Middle frontal gyrus (tissue), 1 donor: ENCODE data around the gene ZFYVE9.

Experiments
- DNase-seq: peaks from one replicate; pipeline ENCODE4 v3.0.0-alpha.2; 2015; ENCODE audit warnings: low spot score; ENCODE audit errors: extremely low spot score

Gene ZFYVE9

DNA sequence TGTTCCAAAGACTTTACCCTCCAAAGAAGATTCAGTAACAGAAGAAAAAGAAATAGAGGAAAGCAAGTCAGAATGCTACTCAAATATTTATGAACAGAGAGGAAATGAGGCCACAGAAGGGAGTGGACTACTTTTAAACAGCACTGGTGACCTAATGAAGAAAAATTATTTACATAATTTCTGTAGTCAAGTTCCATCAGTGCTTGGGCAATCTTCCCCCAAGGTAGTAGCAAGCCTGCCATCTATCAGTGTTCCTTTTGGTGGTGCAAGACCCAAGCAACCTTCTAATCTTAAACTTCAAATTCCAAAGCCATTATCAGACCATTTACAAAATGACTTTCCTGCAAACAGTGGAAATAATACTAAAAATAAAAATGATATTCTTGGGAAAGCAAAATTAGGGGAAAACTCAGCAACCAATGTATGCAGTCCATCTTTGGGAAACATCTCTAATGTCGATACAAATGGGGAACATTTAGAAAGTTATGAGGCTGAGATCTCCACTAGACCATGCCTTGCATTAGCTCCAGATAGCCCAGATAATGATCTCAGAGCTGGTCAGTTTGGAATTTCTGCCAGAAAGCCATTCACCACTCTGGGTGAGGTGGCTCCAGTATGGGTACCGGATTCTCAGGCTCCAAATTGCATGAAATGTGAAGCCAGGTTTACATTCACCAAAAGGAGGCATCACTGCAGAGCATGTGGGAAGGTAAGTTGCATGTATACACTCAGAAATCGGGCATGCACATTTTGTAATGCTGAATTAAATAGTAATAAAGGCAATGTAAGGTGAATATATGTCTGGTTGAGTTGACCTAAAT lies 97.2 kb downstream of the ZFYVE9 start:
- DNase-seq: no peak

DNA sequence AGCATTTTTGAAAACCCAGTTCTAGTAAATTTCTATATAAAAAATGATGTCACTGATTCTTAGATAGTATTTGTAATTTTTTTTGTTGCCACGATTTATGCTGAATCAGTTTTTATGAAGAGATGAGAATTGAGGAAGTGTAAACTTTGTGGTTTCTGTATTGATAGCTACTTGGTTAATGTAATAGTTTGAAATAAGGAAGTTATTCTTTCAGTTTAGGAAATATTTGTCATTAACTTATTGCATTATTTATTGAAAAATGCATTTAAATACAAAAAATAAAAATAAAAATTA lies 97.8 kb downstream of the ZFYVE9 start:
- no peak for DNase-seq

DNA sequence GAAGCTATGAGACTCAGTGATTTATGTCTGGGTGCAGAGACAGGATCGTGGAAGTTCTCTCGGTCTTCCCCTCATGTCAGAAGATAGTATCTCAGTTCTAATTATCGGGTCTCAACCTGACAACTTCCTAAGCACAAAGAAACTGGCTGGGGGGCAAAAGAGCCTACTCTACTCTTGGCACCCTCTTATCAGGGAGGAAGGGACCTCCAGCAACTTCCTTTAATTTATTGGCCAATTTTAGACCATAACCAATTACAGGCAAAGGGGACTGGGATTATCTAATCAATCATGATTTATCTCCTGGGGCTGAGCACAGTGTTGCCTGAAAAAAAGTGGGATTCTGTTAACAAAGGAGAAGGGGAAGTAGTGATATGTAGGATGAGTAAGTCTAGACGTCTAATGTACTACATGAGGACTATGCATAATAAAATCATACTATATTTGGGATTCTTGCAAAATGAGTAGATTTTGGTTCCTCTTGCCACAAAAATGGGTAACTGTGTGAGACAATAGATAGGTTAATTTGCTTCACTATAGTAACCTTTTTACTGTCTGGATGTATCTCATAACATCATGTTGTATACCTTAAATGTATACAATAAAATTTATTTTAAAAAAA lies 98.8 kb downstream of the ZFYVE9 start:
- no peak for DNase-seq

DNA sequence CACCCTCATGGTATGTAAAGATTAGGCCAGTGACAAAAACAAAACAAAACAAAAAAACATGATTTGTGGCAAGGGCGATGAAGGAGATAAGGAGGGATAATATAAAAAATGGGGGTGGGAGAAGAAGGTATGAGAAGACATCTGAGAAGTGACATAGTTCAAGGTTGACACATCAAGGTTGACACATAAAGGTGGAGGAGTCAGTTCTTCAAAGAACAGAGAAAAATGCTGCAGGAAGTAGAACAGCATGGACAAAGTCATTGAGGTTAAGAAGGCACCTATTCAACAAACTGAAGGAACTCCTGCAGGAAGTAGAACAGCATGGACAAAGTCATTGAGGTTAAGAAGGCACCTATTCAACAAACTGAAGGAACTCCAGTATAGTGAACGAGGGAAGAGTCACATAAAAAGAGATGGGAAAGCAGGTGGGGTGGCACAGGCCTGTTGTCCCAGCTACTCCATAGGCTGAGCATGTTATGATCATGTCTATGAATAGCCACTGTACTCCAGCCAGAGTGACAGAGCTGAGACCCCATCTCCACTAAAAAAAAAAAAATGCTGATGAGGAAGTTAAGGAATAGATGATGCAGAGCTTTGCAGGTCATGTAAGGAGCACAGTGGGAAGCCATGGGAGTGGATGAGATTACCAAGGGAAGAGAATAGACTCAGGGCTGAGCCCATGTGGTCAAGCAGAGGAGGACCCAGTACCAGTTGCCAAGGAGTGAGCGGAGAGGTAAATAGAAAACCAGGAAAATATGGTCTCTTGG lies 101.5 kb downstream of the ZFYVE9 start:
- DNase-seq: no peak

DNA sequence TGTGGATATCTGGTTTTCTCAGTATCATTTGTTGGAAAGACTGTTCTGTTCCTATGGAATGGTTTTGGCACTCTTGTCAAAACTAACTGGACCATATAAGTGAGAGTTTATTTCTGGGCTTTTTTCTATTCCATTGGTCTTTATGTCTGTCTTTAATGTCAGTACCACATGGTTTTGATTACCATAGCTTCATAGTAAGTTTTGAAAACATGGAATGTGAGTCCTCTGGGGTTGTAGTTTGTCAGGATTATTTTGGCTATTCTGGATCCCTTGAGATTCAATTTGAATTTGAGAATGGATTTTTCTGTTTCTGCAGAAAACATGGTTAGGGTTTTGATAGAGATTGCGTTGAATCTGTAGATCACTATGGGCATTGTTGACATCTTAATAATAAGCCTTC lies 107.9 kb downstream of the ZFYVE9 start:
- no peak for DNase-seq

DNA sequence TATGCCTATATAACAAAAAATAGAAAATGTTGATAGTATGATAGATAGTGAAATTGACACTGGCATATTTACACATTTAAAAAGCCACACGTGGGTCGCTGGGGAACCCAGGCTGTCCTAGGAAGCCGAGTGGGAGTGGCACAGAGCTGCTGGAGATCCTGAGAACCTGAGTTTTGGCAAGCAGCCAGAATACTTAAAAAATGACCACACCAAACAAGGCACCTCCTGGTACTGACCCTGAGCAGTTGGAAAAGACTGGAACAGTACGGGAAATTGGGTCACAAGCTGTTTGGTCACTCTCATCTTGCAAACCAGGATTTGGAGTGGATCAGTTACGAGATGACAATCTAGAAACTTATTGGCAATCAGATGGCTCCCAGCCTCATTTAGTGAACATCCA lies 111.5 kb downstream of the ZFYVE9 start:
- DNase-seq: no peak

DNA sequence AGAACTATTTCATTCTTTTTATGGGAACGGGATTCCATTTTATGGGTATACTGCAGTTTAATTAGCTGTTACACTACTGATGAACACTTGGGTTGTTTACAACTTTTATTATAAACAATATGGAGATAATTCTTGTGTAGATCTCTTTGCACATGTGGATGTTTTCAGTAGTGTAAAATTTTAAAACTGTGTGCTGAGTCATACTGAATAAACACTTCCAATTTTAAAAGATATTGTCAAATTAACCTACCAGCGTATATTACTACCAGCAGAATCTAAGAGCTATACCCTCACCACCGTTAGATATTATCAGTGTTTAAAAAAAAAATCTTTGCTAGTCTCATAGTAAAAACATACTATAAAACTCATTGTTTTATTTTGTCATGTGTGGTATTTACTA lies 118.0 kb downstream of the ZFYVE9 start:
- no peak for DNase-seq

DNA sequence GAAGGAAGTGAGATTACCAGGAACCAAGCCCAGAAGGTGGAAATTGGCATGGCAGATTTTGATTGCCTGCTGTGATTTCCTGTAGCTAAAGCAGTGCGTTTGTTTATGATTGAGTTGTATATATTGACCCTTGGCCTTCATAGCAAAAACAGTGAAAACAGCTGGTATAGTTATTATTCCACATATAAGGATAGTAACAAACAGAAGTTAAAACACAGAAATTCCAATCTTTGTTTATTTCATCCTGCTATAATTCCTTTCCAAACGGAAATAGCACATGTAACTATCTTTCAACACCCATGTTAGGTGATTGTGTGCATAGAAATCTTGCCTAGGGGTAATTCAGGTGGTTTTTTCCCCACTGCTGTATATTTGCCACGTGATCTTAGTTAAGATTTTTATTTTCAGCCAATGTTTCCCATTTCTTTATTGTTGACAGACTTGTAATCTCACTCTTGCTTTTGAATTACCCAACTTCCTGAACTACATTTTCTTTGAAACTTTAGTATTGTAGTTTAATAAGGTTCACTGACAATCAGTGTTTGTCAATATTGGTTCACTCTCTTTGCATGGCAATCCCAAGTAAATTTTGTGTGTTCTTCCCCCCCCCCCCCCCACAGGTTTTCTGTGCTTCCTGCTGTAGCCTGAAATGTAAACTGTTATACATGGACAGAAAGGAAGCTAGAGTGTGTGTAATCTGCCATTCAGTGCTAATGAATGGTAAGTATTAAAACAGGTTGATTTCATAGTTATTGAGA lies 121.4 kb downstream of the ZFYVE9 start:
- DNase-seq: no peak

DNA sequence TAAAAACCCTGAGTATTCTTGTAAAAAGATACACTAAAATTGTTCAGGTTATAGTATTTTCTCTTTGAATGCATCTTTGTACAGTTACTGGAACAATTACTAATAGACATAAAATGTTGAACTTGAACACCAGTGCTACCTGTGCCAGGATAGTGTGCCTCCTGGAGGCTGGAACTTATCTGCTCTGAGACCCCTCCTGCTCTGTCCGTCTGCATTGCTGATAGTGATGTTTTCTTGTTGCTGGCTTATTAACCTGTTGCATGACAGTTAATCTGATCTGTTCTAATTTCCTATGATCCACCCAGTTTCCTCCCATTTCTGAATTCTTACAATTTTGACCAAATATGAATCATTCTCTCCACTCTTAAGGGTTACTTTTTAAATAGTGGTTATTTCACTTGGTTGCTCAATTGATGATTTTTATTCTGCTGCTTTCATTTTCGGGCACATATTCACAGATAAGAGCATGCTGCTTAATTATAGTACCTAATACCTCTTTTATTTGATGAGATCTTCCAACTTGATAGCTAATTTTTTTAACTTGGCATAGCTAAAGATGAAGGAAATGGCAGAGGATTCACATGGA lies 122.7 kb downstream of the ZFYVE9 start:
- DNase-seq: no peak

DNA sequence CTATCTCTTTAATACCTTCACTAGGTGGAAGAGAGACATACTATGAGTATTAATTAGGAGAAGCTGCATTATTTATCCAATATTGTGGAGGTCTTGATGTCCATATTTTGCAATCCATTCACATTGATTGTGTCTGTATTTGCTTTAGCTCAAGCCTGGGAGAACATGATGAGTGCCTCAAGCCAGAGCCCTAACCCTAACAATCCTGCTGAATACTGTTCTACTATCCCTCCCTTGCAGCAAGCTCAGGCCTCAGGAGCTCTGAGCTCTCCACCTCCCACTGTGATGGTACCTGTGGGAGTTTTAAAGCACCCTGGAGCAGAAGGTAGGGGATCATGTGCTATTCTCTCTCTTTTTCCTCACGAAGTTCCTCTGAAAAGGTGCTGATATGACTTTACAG lies 124.6 kb downstream of the ZFYVE9 start:
- DNase-seq: no peak

DNA sequence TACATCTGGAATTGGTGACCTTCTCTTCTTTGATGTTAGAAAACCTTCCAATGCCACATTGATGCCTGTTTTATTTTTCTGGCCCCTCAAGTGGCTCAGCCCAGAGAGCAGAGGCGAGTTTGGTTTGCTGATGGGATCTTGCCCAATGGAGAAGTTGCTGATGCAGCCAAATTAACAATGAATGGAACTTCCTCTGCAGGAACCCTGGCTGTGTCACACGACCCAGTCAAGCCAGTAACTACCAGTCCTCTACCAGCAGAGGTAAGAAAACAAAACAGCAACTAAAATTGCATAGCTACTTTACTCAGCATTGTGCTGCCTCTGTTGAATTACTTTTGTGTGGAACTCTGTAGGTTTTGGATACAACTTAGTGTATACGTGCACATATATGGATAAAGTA lies 126.5 kb downstream of the ZFYVE9 start:
- no peak for DNase-seq

DNA sequence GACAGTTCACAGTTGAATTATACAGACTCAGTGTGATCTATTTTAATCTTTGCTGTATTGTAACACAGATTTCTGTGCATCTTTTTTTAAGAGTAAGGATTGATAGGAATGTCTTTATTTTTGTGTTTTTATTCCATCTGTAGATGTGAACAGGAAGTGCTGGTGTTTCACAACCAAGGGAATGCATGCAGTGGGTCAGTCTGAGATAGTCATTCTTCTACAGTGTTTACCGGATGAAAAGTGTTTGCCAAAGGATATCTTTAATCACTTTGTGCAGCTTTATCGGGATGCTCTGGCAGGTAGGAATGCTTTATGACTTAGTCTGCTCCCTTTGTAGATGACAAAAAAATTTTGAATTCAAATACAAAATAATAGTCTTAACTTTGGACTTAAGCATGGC lies 139.6 kb downstream of the ZFYVE9 start:
- DNase-seq: no peak

DNA sequence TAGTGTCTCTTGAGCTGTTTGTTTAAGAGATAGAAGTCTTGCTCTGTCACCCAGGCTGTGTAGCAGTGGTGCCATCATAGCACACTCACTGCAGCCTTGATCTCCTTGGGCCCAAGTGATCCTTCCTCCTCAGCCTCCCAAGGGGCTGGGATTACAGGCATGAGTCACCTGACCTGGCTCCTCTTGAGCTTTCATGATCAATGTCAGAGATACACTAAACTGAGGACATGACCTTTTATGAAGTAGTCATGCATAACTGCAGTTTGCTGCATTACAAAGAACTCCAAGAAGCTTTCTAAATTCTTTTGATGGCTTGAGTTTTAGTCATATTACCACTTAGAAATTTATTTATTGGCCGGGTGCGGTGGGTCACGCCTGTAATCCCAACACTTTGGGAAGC lies 146.4 kb downstream of the ZFYVE9 start:
- DNase-seq: no peak

DNA sequence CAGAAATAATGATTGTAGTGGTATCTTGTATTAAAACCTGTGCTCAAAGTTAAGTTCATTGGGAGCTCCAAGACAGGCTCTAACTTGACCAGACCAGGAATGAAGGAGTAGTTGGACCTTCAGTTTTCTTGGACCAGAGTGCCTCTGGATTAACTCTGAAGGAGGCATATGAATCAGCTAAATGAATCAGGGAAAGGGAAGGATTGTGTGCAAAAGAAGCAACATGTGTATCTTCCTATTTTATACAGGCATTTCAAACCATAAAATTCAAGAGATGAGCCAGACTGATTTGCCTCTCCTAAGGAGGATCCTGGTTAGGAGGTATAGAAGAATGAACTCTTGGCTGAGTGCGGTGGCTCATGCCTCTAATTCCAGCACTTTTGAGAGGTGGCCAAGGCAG lies 152.7 kb downstream of the ZFYVE9 start:
- DNase-seq: no peak

DNA sequence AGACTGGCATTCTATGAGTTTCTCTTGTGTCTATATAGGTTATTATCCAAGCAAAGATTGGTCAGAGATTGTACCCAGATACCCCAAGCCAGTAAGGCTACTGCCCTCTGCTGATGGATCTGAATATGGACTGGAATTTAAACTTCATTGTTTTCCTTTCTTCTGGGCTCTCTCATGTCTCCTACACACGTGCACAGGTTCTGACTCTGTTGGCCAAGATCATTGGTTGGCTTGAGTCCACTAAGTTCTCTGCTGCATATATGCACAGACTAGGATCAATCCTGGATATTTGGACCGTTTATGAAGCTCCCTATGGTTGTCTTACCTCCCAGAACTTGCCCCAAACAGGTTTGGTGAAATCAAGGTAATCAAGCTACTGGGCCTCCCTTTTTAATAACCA lies 154.5 kb downstream of the ZFYVE9 start:
- no peak for DNase-seq

DNA sequence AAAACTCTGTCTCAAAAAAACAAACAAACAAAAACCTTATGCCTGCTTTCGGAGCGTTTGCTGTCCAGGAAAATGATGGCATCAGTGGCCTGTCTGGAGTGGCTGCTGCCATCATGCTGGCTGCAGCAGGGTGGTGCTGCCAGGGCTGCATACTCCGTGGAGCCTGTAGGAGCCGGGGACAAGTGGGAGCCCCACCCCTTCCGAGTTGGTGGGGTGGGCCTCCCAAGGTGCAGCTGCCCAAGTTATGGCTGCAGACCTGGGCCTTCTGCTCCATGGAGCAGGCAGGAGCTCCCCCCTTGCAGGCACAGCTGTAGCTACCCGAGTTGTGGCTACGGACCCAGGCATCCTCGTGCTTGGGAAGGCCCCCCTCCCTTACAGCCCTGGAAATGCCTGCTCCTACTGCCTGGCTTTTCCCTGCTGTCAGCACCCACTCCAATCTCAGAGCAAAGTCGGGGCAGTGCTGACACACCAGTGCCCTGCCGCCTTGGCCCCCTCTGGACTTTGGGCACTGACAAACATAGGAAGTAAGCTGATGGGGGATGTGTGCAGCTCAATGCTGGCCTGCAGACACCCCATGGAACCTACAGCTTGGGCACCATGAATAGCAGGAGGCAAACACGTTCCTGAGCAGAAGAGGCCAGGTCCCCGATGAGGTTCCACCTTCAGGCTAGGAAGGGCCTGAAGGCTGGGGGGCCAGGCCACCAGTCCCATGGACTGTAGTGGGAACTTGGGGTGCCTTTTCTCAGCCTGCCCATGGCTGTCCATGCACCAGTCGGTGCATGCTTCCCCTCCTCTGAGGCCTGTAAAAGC lies 163.7 kb downstream of the ZFYVE9 start:
- no peak for DNase-seq

DNA sequence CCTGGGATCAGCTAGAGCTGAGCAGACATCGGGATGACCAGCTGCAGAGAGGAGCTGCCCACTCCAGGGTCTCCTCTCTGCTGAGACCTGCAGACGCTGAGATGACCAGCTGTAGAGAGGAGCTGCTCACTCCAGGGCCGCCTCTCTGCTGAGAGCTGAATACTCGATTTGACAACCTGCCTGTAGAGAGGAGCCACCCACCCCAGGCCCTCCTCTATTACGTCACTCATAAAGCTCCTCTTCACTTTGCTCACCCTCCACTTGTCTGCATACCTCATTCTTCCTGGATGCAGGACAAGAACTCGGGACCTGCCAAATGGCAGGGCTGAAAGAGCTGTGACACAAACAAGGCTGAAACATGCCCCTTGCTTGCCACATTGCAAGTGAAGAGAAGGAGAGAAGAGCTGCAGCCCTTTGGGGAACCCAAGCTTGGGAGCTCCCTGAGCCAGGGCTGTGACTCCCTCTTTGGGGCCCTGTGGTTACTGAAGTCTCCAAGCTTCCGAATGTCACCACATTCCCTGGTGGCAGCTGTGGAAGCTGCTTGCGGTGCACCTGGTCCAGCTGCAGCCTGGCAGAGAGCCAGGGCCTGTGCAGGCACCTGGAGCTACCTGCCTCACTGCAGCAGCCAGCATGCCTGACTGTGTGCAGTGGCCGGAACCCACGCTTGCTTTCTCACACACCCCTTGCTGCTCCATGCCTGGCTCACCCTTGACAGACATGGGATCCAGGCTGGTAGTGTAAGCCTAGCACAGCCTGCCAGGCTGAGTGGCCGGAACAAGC lies 164.5 kb downstream of the ZFYVE9 start:
- DNase-seq: no peak

DNA sequence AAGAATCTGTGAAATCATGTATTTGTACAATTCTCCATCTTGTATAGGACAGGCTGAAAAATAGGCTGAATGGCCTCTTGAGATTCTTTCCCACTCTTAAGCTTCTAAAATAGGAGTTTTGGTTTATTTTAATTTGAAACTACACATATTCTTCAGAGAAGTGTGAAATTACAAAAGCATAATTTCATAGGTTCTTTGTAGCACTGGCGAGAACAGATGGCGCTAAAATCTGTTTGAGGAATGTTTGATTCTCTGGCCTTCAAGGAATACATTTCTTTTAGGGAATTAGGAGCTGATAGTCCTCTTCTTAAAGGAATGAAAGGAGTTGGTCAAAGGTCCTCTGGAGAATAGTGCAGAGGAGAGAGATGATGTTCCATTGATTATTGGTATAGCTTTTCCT lies 179.2 kb downstream of the ZFYVE9 start:
- peak; percentile 64 for DNase-seq

DNA sequence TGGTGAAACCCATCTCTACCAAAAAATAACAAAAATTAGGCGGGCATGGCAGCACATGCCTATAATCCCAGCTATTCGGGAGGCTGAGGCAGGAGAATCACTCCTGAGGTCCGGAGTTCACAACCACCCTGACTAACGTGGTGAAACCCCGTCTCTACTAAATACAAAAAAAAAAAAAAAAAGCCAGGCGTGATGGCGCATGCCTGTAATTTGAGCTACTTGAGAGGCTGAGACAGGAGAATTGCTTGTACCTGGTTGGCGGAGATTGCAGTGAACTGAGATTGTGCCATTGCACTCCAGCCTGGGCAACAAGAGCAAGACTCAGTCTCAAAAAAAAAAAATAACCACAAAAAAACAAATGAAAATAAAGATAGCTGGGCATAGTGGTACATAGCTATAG lies 181.8 kb downstream of the ZFYVE9 start:
- DNase-seq: no peak

DNA sequence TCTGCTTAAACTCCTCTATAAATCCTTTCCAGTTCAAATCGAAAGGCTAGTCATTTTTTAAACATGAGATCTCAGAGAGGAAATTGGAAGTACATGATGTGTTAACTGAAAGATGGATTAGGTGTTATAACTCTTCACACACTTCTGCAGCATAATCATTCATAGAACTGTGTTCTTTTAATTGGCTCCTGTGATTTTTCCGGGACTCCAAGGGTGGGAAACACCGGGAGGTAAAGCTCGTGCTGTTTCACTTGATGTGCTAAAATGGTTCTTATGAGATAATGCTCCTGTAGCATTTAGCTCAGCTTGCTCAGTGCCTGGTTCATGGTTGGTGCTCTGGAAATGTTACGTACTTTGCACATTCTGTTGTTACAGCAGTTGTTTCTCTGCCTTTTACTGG lies 183.9 kb downstream of the ZFYVE9 start:
- no peak for DNase-seq
